GM21576 (cell line): ENCODE data around the gene FICD.

Experiments
- ATAC-seq: cut with Tn5 transposase; IDR thresholded peaks from one replicate; pipeline ENCODE4 v1.9.1; 2021; ENCODE audit warnings: mild to moderate bottlenecking, moderate library complexity; ENCODE audit not compliant: unreplicated experiment

The FICD gene

GRCh38 chr12:108498136-108498535 is 16.9 kb upstream of the FICD start:
- ATAC-seq: no peak

DNA sequence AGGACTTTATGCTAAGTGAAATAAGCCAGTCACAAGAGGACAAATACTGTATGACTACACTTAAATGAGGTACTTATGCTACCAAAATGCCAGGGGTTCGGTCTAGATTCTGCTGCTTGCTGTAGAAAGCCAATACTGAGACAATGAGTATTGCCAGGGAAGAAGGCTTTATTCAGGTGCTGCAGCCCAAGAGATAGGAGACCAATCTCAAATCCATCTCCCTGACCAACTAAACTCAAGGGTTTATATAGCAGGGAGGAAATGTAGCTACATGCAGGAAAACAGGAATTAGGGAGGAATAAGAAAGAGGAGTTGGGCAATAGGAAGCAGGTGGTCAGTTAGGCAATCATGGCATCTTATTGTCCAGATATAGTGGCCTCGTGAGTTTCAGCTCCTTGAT is 12.2 kb upstream of the FICD start:
- ATAC-seq: no peak

- ATAC-seq: no peak
These were observed 9.9 kb upstream of the FICD start for GRCh38 chr12:108505129-108505528.

DNA sequence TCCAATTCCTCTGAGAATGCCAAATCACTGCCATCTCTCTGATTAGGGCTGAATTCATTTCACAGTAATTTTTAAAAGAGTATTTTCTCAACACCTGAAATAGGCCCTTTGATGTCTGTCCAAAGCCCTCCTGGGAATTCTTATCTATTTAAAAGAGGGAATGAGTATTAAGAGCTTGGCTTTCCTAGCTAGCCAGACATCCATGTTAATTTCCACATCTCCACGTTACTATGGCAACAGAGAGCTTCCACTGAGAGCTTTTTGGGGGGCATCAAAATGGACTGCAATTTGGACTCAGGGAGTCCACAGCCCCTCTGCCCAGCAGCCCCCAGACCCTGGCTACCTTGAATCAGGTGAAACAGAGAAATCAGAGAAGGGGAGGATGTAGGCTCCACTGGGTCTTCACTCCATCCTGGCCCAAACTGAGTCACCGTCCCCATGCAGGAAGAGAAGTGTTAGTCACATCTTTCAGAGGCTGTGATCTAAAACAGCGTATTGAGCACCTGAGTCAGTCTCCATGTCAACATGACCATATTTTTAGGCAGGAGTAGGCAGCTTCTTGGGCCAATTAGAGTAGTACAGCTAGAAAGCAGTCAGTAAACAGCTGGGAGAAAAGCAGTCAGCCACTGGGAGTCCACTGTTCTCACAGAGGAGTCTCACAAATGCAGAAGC is 7.0 kb upstream of the FICD start:
- ATAC-seq: no peak

GRCh38 chr12:108509806-108510205 is 5.3 kb upstream of the FICD start:
- ATAC-seq: no peak

- no peak for ATAC-seq
These were observed 4.2 kb upstream of the FICD start for GRCh38 chr12:108510836-108511235.

- no peak for ATAC-seq
These were observed 3.2 kb upstream of the FICD start for GRCh38 chr12:108511633-108512540.

GRCh38 chr12:108514468-108514972 is 557 bp upstream of the FICD start:
- ATAC-seq: no peak

DNA sequence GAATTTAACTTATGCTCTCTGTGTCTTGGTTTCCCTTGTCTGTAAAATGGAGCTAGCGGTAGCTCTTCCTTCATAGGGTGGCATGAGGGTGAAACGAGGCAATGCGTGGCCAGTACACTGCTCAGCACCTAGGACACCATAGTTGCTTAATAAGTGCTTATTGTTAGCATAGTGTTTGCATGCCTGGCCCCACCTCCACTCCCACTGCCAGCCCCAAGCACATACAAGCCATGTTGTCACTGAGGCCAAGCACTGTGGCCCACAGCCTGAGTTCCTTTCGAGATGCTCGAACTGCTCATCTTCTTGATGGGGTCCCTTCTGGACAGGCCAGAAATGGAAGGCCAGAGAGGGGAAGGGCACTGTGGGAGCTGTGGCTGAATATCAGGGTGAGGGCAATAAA is 839 bp downstream of the FICD start:
- ATAC-seq: no peak

DNA sequence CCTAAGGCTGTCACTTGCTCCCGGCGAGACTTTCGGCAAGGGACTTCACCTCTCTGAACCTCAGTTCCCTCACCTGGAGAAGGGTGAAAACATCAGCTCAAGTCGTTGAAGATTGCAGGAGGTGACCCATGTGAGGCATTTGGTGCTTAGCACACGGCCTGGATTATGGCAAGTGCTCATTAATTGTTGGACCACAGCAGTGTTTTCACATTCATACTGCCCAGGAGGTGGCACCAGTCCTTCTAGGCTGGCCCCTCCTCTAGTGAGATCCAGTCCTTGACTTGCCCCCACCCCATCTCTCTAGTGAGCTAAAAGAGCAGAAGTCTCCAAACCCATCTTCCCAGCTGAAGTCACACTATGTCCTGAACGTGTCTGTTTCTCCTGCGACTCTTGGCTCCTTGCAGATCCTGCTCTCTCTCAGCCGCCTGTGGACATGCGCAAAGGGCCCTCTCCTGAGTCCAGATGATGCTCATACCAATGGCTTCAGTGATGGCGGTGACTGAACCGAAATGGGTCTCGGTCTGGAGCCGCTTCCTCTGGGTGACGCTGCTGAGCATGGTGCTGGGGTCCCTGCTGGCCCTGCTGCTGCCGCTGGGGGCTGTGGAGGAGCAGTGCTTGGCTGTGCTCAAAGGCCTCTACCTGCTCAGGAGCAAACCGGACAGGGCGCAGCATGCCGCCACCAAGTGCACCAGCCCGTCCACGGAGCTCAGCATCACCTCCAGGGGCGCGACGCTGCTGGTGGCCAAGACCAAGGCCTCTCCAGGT is 1.6 kb downstream of the FICD start:
- ATAC-seq: no peak

- no peak for ATAC-seq
These were observed 2.4 kb downstream of the FICD start for GRCh38 chr12:108517288-108518100.

GRCh38 chr12:108518101-108518715 is 3.1 kb downstream of the FICD start:
- no peak for ATAC-seq

- no peak for ATAC-seq
These were observed 3.8 kb downstream of the FICD start for GRCh38 chr12:108518716-108519496.

DNA sequence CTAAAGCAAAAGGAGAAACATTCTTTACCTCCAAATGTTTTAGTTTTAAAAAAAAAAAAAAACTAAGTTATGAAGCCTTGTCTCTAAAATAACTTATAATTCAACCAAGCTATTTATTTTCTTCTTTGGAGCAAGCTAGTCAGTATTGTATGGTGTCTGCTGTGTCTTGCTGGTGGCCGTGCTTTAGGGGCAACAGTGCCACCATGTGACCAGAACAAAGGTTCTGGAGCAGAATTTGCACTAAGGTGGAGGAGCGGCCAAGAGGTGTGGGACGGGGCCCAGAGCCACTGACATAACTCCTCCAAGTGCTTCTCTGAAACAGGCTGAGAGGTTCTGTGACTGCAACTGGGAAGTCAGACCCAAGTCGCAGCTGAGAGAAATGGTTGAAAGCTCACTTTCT is 4.5 kb downstream of the FICD start:
- no peak for ATAC-seq

DNA sequence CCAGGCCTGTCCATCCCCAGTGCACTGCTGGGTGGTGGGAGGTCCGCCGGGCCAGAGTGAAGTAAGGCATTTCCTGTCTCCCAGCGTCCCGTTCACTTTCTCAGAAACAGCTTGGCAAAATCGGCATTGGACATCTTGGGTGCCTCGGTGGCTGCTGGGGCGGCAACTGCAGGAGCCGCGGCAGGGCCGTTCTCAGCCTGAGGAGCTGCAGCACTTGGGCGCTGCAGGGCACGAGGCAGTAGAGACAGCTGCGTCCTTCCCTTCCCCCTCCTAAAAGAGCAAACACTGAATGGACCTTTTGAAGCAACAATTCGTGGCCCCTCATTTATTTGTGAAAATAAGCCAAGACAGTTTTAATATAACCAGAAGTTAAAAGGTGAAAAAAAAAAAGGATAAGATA is 8.3 kb downstream of the FICD start:
- ATAC-seq: no peak

DNA sequence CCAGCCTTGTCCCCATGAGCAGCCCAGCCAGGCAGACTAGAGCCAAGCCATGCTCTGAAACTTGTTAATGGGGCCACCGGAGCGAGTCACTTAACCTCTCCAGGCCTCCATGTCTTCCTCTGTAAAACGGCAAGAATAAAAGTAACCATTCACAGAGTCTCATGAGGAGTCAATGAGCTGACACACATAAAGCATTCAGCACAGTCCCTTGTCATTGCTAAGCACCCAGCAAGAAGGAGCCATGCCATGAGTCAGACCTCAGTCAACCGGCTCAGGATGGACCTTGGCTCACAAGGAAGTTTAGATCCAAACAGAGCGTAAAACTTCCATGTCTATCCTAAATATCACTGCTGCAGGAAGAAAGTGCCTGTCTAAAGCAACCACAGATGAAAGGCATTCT is 10.6 kb downstream of the FICD start:
- ATAC-seq: no peak

DNA sequence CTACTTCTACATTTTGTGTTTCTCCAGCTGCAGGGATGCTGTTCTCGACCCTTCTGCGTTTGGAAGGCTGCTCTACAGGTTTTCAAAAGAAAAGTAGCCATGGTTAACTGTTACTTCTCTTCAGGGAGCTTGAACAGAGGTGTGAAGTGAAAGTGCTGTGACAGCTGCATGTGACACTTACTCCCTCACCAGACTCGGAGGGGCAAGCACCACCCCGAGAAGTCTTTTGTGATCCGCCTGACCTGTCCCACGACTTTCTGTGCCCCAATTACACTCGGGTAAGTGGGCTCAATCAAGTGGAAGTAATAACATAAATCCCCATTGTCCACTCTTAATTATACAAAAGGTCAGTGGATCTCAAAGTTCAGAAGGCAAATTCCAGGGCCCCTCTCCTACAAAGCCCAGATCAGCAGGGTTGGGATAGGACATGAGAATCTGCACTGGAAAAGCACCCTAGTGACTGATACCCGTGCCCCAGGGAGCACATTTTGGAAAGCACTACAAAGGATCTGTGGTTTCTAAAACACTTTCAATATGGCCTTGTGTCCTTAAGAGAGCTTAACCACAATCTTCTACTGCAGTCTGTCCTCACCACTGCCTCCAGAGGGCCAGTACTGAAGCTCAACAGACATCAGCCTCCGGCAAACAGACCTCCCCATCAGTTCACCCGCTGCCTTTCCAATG is 11.5 kb downstream of the FICD start:
- no peak for ATAC-seq

DNA sequence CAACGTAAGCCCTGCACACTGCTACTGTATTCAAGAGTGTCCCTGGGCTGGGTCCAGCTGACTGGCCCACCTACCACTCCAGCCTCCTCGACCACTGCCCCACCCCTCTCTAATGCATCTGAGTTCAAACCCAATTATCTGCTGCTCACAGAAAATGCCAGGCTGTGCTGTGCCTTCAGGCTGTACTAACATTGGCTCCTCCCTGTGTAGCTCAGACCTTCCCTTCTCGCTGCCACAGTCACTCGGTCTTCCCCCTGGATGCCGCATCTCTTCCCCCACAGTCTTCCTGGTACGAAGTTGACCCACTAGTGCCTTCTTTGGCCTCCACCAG is 12.1 kb downstream of the FICD start:
- ATAC-seq: no peak

GRCh38 chr12:108530161-108530560 is 15.1 kb downstream of the FICD start:
- ATAC-seq: no peak
